H1 (cell line): ENCODE results near the gene GALNT1. TPM values are rescaled to one million over a fixed set of nuclear protein-coding genes. Genes with fewer than 3 reads are reported as not detected.

Experiments used
- CTCF ChIA-PET: fragments of 300-600 bp; sonication (Branson Sonifier 250); formaldehyde crosslinking; loops from one replicate; lab custom pipeline; 2021; ENCODE audit not compliant: partially characterized antibody; lab: Charles Lee
- POLR2A ChIA-PET: fragments of 300-600 bp; sonication (Branson Sonifier 250); formaldehyde crosslinking; loops from one replicate; lab custom pipeline; 2021; ENCODE audit warnings: inconsistent platforms; ENCODE audit not compliant: partially characterized antibody; lab: Charles Lee
- DNase-seq, 2 experiments: peaks; one replicate each; pipeline versions ENCODE4 v3.0.0 to v3.0.0-alpha.2; 2010 to 2022; ENCODE audit warnings: low spot score in 2 of 2, low read depth in 1 of 2, mixed read lengths in 1 of 2
- FAIRE-seq: peaks from 2 replicates; lab custom pipeline; 2011; peaks lifted over from hg19 to GRCh38; lab: Jason Lieb, UNC
- H2AFZ ChIP-seq: 2 replicates; pipeline ENCODE4 v1.8.1; 2012; ENCODE audit warnings: low read length, inconsistent platforms
- H2AK5ac ChIP-seq: 2 replicates; pipeline ENCODE4 v1.6.1; 2013; ENCODE audit warnings: low read depth, low read length
- H2BK120ac ChIP-seq: replicated peaks from 2 replicates; pipeline ENCODE3; 2013; ENCODE audit warnings: low read depth, low read length, inconsistent platforms
- H2BK12ac ChIP-seq: 2 replicates; pipeline ENCODE4 v1.6.1; 2013; ENCODE audit warnings: low read depth, low read length
- H2BK15ac ChIP-seq: 2 replicates; pipeline ENCODE4 v1.6.1; 2013; ENCODE audit warnings: low read length
- H2BK20ac ChIP-seq: 2 replicates; pipeline ENCODE4 v1.6.1; 2013; ENCODE audit warnings: low read length
- H2BK5ac ChIP-seq: 2 replicates; pipeline ENCODE4 v1.6.1; 2013; ENCODE audit warnings: low read depth, low read length
- H3K14ac ChIP-seq: 2 replicates; pipeline ENCODE4 v1.6.1; 2013; ENCODE audit warnings: inconsistent platforms; ENCODE audit not compliant: insufficient read length
- H3K18ac ChIP-seq: 2 replicates; pipeline ENCODE4 v1.6.1; 2013; ENCODE audit warnings: low read length; ENCODE audit errors: extremely low read depth
- H3K23ac ChIP-seq: 2 replicates; pipeline ENCODE4 v1.6.1; 2013; ENCODE audit warnings: inconsistent platforms; ENCODE audit not compliant: insufficient read length
- H3K23me2 ChIP-seq: 2 replicates; pipeline ENCODE4 v1.6.1; 2013; ENCODE audit warnings: low read depth, low read length
- H3K27ac ChIP-seq: 2 replicates; pipeline ENCODE4 v1.6.1; 2011; ENCODE audit warnings: low read depth, low read length, inconsistent platforms
- H3K27me3 ChIP-seq, 4 experiments: replicated peaks in 1 of 4; 1 replicate in 1 of 4; 2 replicates in 3 of 4; pipeline versions ENCODE4 v1.6.1 to v1.8.1; 2011 to 2013; ENCODE audit warnings: low read length in 3 of 4, mild to moderate bottlenecking in 3 of 4, inconsistent platforms in 2 of 4, mixed read lengths in 2 of 4, moderate library complexity in 1 of 4; ENCODE audit not compliant: control insufficient read depth in 3 of 4, insufficient read depth in 3 of 4; ENCODE audit errors: extremely low read depth in 1 of 4
- H3K36me3 ChIP-seq, 4 experiments: 2 replicates each; pipeline versions ENCODE4 v1.6.1 to v1.8.1; 2011 to 2013; ENCODE audit warnings: mild to moderate bottlenecking in 4 of 4, low read length in 3 of 4, moderate library complexity in 2 of 4, control low read depth in 1 of 4, inconsistent platforms in 1 of 4; ENCODE audit not compliant: insufficient read depth in 4 of 4, control insufficient read depth in 2 of 4
- H3K4ac ChIP-seq: replicated peaks from 2 replicates; pipeline ENCODE3; 2013; ENCODE audit warnings: low read length, low read depth, mixed read lengths, inconsistent platforms; ENCODE audit not compliant: insufficient read length
- H3K4me1 ChIP-seq, 4 experiments: replicated peaks in 1 of 4; 1 replicate in 1 of 4; 2 replicates in 3 of 4; pipeline versions ENCODE4 v1.6.1 to v1.8.1; 2011 to 2013; ENCODE audit warnings: low read length in 3 of 4, inconsistent platforms in 2 of 4, mixed read lengths in 1 of 4; ENCODE audit not compliant: insufficient read depth in 4 of 4, control insufficient read depth in 3 of 4
- H3K4me2 ChIP-seq, 2 experiments: 2 replicates each; pipeline versions ENCODE4 v1.6.1 to v1.8.1; 2011 to 2013; ENCODE audit warnings: low read depth in 2 of 2, low read length in 2 of 2, control low read depth in 1 of 2, inconsistent platforms in 1 of 2, mild to moderate bottlenecking in 1 of 2; ENCODE audit not compliant: insufficient read depth in 1 of 2
- H3K4me3 ChIP-seq, 4 experiments: fragments of 200-600, 300-600 bp in 1 of 4; sonication (generic), shearing (Covaris generic), sonication (Bioruptor Twin) in 1 of 4; 2 replicates each; pipeline versions ENCODE4 v1.5.1 to v1.8.1; 2011 to 2016; ENCODE audit warnings: low read length in 4 of 4, low read depth in 3 of 4, control low read depth in 2 of 4, inconsistent platforms in 2 of 4, mild to moderate bottlenecking in 2 of 4, mixed read lengths in 1 of 4, moderate library complexity in 1 of 4; ENCODE audit not compliant: insufficient read depth in 2 of 4; ENCODE audit errors: extremely low read depth in 1 of 4
- H3K56ac ChIP-seq: replicated peaks from 2 replicates; pipeline ENCODE3; 2013; ENCODE audit warnings: low read depth, mild to moderate bottlenecking, mixed read lengths, low read length, inconsistent platforms; ENCODE audit not compliant: insufficient read length
- H3K79me1 ChIP-seq: 2 replicates; pipeline ENCODE4 v1.6.1; 2013; ENCODE audit warnings: low read depth, low read length, control low read depth
- H3K79me2 ChIP-seq, 2 experiments: 2 replicates each; pipeline versions ENCODE4 v1.6.1 to v1.8.1; 2012 to 2013; ENCODE audit warnings: low read length in 2 of 2, mild to moderate bottlenecking in 2 of 2, inconsistent platforms in 1 of 2; ENCODE audit not compliant: insufficient read depth in 2 of 2, control insufficient read depth in 1 of 2
- H3K9ac ChIP-seq, 4 experiments: replicated peaks in 1 of 4; 1 replicate in 1 of 4; 2 replicates in 3 of 4; pipeline versions ENCODE4 v1.6.1 to v1.8.1; 2011 to 2013; ENCODE audit warnings: low read depth in 3 of 4, low read length in 3 of 4, control low read depth in 2 of 4, mild to moderate bottlenecking in 2 of 4, moderate library complexity in 2 of 4, inconsistent platforms in 1 of 4; ENCODE audit errors: extremely low read depth in 1 of 4
- H3K9me3 ChIP-seq, 2 experiments: 2 replicates each; pipeline versions ENCODE4 v1.6.1 to v1.8.1; 2012 to 2013; ENCODE audit warnings: mild to moderate bottlenecking in 2 of 2, moderate library complexity in 2 of 2, control low read depth in 1 of 2, inconsistent platforms in 1 of 2, low read depth in 1 of 2, low read length in 1 of 2, mixed read lengths in 1 of 2; ENCODE audit not compliant: insufficient read depth in 2 of 2
- H4K20me1 ChIP-seq, 2 experiments: replicated peaks in 1 of 2; 2 replicates each; pipeline versions ENCODE3 to v1.8.1; 2011 to 2013; ENCODE audit warnings: inconsistent platforms in 2 of 2, low read length in 2 of 2, mild to moderate bottlenecking in 1 of 2; ENCODE audit not compliant: insufficient read depth in 2 of 2, control insufficient read depth in 1 of 2
- H4K5ac ChIP-seq: 2 replicates; pipeline ENCODE4 v1.6.1; 2013; ENCODE audit warnings: low read length, low read depth, mixed read lengths, inconsistent platforms; ENCODE audit not compliant: insufficient read length
- H4K8ac ChIP-seq: 2 replicates; pipeline ENCODE4 v1.8.0; 2013; ENCODE audit warnings: mild to moderate bottlenecking, moderate library complexity, low read length, inconsistent platforms; ENCODE audit not compliant: insufficient read depth; ENCODE audit errors: extremely low read depth
- H4K91ac ChIP-seq: replicated peaks from 2 replicates; pipeline ENCODE3; 2013; ENCODE audit warnings: low read length, mixed read lengths, inconsistent platforms; ENCODE audit not compliant: insufficient read length
- ATF2 ChIP-seq: IDR thresholded peaks from 2 replicates; pipeline ENCODE4 v1.6.1; 2012; ENCODE audit warnings: low read length, inconsistent platforms
- CBX5 ChIP-seq: fragments of 300-800, 300-1000 bp; sonication (generic); IDR thresholded peaks from 2 replicates; pipeline ENCODE4 v1.7.1; 2016; ENCODE audit warnings: antibody characterized with exemption, low read length, low read depth
- CEBPB ChIP-seq: IDR thresholded peaks from 2 replicates; pipeline ENCODE4 v1.6.1; 2012; ENCODE audit warnings: low read depth, low read length
- CTBP2 ChIP-seq: IDR thresholded peaks from 2 replicates; pipeline ENCODE4 v1.7.0; 2011; ENCODE audit warnings: borderline replicate concordance, mild to moderate bottlenecking, moderate library complexity, mixed read lengths, low read length; ENCODE audit not compliant: insufficient read depth, insufficient read length
- EP300 ChIP-seq, 2 experiments: IDR thresholded peaks; 1 replicate in 1 of 2; 2 replicates in 1 of 2; pipeline ENCODE4 v1.6.1; 2011 to 2012; ENCODE audit warnings: low read depth in 2 of 2, low read length in 2 of 2, mild to moderate bottlenecking in 2 of 2, borderline replicate concordance in 1 of 2, inconsistent platforms in 1 of 2, moderate library complexity in 1 of 2
- GTF2F1 ChIP-seq: IDR thresholded peaks from 2 replicates; pipeline ENCODE4 v1.6.1; 2012; ENCODE audit warnings: low read depth, low read length, improper control_type of control experiment, borderline replicate concordance
- HDAC2 ChIP-seq, 2 experiments: fragments of 300-600 bp in 1 of 2; sonication (generic) in 1 of 2; IDR thresholded peaks; 2 replicates each; pipeline ENCODE4 v1.6.1; 2011 to 2012; ENCODE audit warnings: low read depth in 2 of 2, low read length in 2 of 2, mild to moderate bottlenecking in 2 of 2, moderate library complexity in 2 of 2, borderline replicate concordance in 1 of 2, inconsistent platforms in 1 of 2
- JUN ChIP-seq: IDR thresholded peaks from 2 replicates; pipeline ENCODE4 v1.6.1; 2011; ENCODE audit warnings: low read depth, mild to moderate bottlenecking, improper control_type of control experiment, low read length
- KDM4A ChIP-seq: IDR thresholded peaks from one replicate; pipeline ENCODE4 v1.7.1; 2012; ENCODE audit warnings: low read depth, mild to moderate bottlenecking, moderate library complexity, low read length, inconsistent platforms; ENCODE audit not compliant: severe bottlenecking
- POU5F1 ChIP-seq: IDR thresholded peaks from 2 replicates; pipeline ENCODE4 v1.6.1; 2011; ENCODE audit warnings: low read depth, mild to moderate bottlenecking, low read length, moderate library complexity
- polyA plus RNA-seq, 7 experiments: library from polyadenylated mRNA; depleted of rRNA in 3 of 7; stranded (reverse) in 5 of 7; unstranded in 2 of 7; fragments of >200 nt in 5 of 7; fragments of 200-250 nt in 2 of 7; gene quantifications; 1 replicate in 5 of 7; 2 replicates in 1 of 7; 4 replicates in 1 of 7; pipeline versions ENCODE4 v1.2.1 to v1.2.3, GENCODE V29; 2011 to 2013; ENCODE audit warnings: missing spikeins in 2 of 7, mixed read lengths in 2 of 7
- total RNA-seq: library from RNA; stranded (reverse); fragmentation: NEBNext Ultra II Directional; extraction: Animal tissue kit (Norgen Biotek cat#: 25700); gene quantifications from 2 replicates; pipeline ENCODE4 v1.2.1, GENCODE V29; 2021

Gene GALNT1
- total and polyA plus RNA-seq, 2 of the 8 experiments (the other 6 are each of a cell fraction or from before 2014, with no cell fraction given) = 22.4 to 101 TPM

DNA sequence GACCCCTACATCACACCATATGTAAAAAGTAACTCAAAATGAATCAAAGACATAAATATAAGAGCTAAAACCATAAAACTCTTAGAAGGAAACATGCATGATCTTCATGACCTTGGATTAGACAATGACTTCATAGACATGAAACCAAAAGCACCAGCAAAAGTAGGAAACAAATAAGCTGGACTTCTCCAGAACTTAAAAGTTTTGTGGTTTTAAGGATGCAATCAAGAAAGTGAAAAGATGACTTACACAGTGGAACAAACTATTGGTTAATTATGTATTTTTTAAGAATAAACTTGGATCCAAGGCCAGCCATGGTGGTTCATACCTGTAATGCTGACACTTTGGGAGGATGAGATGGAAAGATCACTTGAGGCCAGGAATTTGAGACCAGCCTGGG, 150.2 kb downstream of the GALNT1 start:
- Histone ChIP-seq H2BK5ac (no peak overlapping the region), H3K4me3 (no peak overlapping the region), H3K9ac (no peak overlapping the region), H3K4me2 (no peak overlapping the region), H3K18ac (no peak overlapping the region), H3K4ac (no peak overlapping the region), H4K8ac (no peak overlapping the region), H3K14ac (no peak overlapping the region), H4K20me1 (no peaks in the 10 kb centered on the region)
- CTCF ChIA-PET = no interaction called here
- TF ChIP-seq JUN (no peak), KDM4A (no peak), CTBP2 (no peak), CEBPB (no peak), CBX5 (no peak), GTF2F1 (no peak), POU5F1 (no peak), ATF2 (no peak), HDAC2 (IDR thresholded peaks at IDR 0.05; ENCODE audit: borderline replicate concordance in 1 of 2, low read depth in 2 of 2, low read length in 2 of 2) (no peak), EP300 (IDR thresholded peaks at IDR 0.05; ENCODE audit: borderline replicate concordance in 1 of 2, low read depth in 2 of 2, low read length in 2 of 2) (no peak)
- TF ChIP-seq, all 59 proteins: peak for 0
- H3K56ac ChIP-seq = no peak overlapping the region
- FAIRE-seq = no peak
- H2BK12ac ChIP-seq = no peak overlapping the region
- H2BK15ac ChIP-seq = no peak overlapping the region
- no peaks in the 10 kb centered on the region for H3K79me1 ChIP-seq
- H4K91ac ChIP-seq = no peak overlapping the region
- H2AK5ac ChIP-seq = no peak overlapping the region
- H4K5ac ChIP-seq = no peak overlapping the region
- no peaks in the 10 kb centered on the region for H3K79me2 ChIP-seq
- no peak overlapping the region for H2BK20ac ChIP-seq
- H3K9me3 ChIP-seq = peaks cover 3% of the 10 kb centered on the region in 2 experiments; a peak in 1 of 4 replicates
- H2BK120ac ChIP-seq = no peak overlapping the region
- no peaks in the 10 kb centered on the region for H3K23me2 ChIP-seq
- no peak overlapping the region for H2AFZ ChIP-seq
- POLR2A ChIA-PET = no interaction called here
- H3K23ac ChIP-seq = no peak overlapping the region
- no peaks in the 10 kb centered on the region for H3K4me1 ChIP-seq
- H3K36me3 ChIP-seq = no peaks in the 10 kb centered on the region
- no peak overlapping the region for H3K27ac ChIP-seq
- no peaks in the 10 kb centered on the region for H3K27me3 ChIP-seq
- DNase-seq = no peak
